DMS53 (cell line): ENCODE data around the gene CYTH3.

Experiments
- DNase-seq: peaks from one replicate; lab custom pipeline; 2025; lab: John Stamatoyannopoulos, UW

Gene CYTH3

GRCh38 chr7:6256677-6257535 lies 15.5 kb downstream of the CYTH3 start:
- peak; percentile 27 for DNase-seq

GRCh38 chr7:6256109-6256483 lies 16.3 kb downstream of the CYTH3 start:
- no peak for DNase-seq

- peak; percentile 21 for DNase-seq
These were observed 17.6 kb downstream of the CYTH3 start for GRCh38 chr7:6254866-6255265.

GRCh38 chr7:6252748-6253147 lies 19.7 kb downstream of the CYTH3 start:
- DNase-seq = no peak

- DNase-seq = no peak
These were observed 20.1 kb downstream of the CYTH3 start for GRCh38 chr7:6252341-6252746.

GRCh38 chr7:6251653-6252052 lies 20.8 kb downstream of the CYTH3 start:
- DNase-seq = no peak

- no peak for DNase-seq
These were observed 22.0 kb downstream of the CYTH3 start for GRCh38 chr7:6250364-6250833.

GRCh38 chr7:6249043-6249442 lies 23.4 kb downstream of the CYTH3 start:
- no peak for DNase-seq

GRCh38 chr7:6248581-6248980 lies 23.8 kb downstream of the CYTH3 start:
- DNase-seq = no peak

GRCh38 chr7:6246251-6246917 lies 26.0 kb downstream of the CYTH3 start:
- DNase-seq = no peak

- no peak for DNase-seq
These were observed 28.4 kb downstream of the CYTH3 start for GRCh38 chr7:6244021-6244420.

- DNase-seq = no peak
These were observed 29.3 kb downstream of the CYTH3 start for GRCh38 chr7:6243168-6243567.

- no peak for DNase-seq
These were observed 29.9 kb downstream of the CYTH3 start for GRCh38 chr7:6242561-6242960.

- DNase-seq = no peak
These were observed 30.8 kb downstream of the CYTH3 start for GRCh38 chr7:6241607-6241973.

- DNase-seq = peak; percentile 81
These were observed 34.0 kb downstream of the CYTH3 start for GRCh38 chr7:6238309-6238925.

GRCh38 chr7:6237730-6238129 lies 34.7 kb downstream of the CYTH3 start:
- peak; percentile 13 for DNase-seq

GRCh38 chr7:6237011-6237410 lies 35.4 kb downstream of the CYTH3 start:
- DNase-seq = no peak

GRCh38 chr7:6235029-6235871 lies 37.2 kb downstream of the CYTH3 start:
- no peak for DNase-seq

GRCh38 chr7:6234384-6234783 lies 38.0 kb downstream of the CYTH3 start:
- DNase-seq = no peak

- no peak for DNase-seq
These were observed 39.9 kb downstream of the CYTH3 start for GRCh38 chr7:6232534-6232933.

GRCh38 chr7:6232116-6232515 lies 40.3 kb downstream of the CYTH3 start:
- no peak for DNase-seq

GRCh38 chr7:6231184-6231583 lies 41.2 kb downstream of the CYTH3 start:
- DNase-seq = no peak
